Hair follicular keratinocyte (primary cell): ENCODE measurements around the gene ZNF665. TPM values are rescaled to one million over a fixed set of nuclear protein-coding genes. Genes with fewer than 3 reads are reported as not detected.

Experiments
- total RNA-seq: library from RNA; depleted of rRNA; stranded (reverse); fragments of >200 nt; gene quantifications from 2 replicates; pipeline ENCODE4 v1.2.3, GENCODE V29; 2015

The ZNF665 gene
- total RNA-seq = 2.1 and 2.9 TPM in 2 replicates

DNA sequence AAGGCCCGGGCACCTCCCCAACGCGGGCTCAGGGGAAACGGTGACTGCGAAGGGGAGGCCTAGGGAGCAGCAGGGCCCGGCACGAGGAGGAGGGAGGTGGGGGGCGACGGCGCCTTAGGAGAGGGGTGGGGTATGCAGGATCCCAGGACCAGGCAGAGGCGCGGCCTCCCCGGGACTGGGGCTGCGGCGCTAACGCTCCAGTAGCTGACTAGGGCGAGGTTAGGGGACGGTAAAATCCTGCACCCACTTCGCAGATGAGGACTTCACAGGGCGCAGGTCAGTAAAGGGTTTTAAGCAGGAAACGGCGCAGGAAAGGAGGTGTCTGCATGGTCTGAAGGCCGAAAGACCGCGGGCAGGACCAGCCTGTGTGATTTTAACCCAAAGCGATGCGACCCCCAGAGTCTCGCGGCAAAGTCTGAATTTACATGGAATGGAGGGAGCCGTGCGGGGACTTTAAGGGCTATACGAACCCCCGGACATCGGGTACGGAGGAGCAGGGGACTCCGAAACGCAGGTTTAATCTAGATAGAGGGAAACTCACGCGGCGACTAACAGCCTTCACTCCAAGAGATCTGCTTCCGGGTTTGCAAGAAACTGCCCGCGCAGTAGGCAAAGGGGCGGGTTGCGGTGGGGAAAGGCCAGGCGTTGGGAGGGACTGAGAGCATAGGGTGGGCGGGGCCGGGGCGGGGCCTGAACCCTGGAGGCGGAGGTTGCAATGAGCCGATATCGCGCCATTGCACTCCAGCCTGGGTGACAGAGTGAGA, at the start of gene ZNF665:
Gene ZNF665, minus strand, starts transcription at position 588 of the 764 bp plus-strand sequence. CDS start 10,460 bp downstream, outside the sequence.

DNA sequence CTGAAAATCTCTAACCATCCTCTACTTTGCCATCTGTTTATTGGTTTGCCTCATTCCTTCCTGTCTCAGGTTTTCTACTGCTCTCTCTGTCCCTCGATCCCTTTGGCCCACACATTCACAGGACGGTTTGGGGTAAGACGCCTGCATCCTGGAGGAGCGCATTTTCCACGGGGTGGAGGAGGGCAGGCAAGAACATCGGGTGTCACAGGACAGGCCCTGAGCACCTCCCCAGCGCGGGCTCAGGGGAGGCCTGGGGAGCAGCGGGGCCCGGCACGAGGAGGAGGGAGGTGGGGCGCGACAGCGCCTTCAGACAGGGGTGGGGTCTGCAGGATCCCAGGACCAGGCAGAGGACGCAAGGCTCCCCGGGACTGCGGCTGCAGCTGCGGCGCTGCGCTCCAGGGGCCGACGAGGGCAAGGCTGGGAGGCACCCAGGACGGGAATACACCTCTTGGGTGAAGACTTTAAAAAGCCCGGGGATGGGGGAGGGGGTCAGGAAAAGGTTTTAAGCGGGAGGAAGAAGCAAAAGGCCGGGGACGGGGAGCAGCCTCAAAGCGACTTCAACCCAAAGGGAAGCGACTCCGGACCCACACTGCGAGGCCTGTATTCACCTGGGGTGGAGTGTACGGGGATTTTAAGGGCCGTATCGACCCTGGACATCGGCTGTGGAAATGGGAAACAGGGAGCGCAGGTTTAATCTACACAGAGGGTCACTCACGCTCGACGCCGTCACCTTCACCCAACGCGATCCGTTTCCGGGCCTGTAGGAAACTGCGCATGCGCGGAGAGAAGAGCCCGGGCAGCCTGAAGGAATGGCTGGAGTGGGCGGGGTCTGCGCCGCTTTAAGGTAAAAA, 60.8 kb downstream of the ZNF665 start, which contains the start of gene ZNF415:
Gene ZNF415, minus strand, starts transcription at position 770 of the 851 bp plus-strand sequence. CDS start 10,234 bp downstream, outside the sequence.

Other genes starting within 250 kb of the ZNF665 start
- gene ZNF816, start 230.5 kb downstream of the ZNF665 start, total RNA-seq = 3.5 and 4.8 TPM in 2 replicates
- gene ERVV-1, start 179.4 kb downstream of the ZNF665 start, total RNA-seq = not detected in 2 replicates
- gene ERVV-2, start 148.6 kb downstream of the ZNF665 start, total RNA-seq = not detected in 2 replicates
- gene ZNF160, start 89.9 kb downstream of the ZNF665 start, total RNA-seq = 7.4 and 10.4 TPM in 2 replicates
- 1.0 and 1.6 TPM in 2 replicates for gene ZNF415, start 60.4 kb downstream of the ZNF665 start, total RNA-seq
- gene ZNF347, start 34.3 kb downstream of the ZNF665 start, total RNA-seq = 2.5 and 3.1 TPM in 2 replicates
- gene ZNF677, start 61.5 kb upstream of the ZNF665 start, total RNA-seq = 6.8 and 15.5 TPM in 2 replicates
- not detected in 2 replicates for gene VN1R2, start 64.9 kb upstream of the ZNF665 start, total RNA-seq
- gene VN1R4, start 74.4 kb upstream of the ZNF665 start, total RNA-seq = not detected in 2 replicates
- gene ZNF845, start 140.4 kb upstream of the ZNF665 start, total RNA-seq = 3.3 and 4.1 TPM in 2 replicates
- gene ZNF525, start 172.3 kb upstream of the ZNF665 start, total RNA-seq = 6.0 and 6.1 TPM in 2 replicates
- gene ZNF765, start 201.8 kb upstream of the ZNF665 start, total RNA-seq = 3.9 and 6.2 TPM in 2 replicates
- gene ZNF761, start 238.6 kb upstream of the ZNF665 start, total RNA-seq = 6.9 and 7.0 TPM in 2 replicates